IPS-18a (cell line): ENCODE measurements around the gene GUCA1A.
"Not testable (repeated sequence)": the region's sequence is repeated elsewhere in the genome, so short reads cannot be mapped to it uniquely, and the experiment has no call there.

Source experiments
- H3K27ac ChIP-seq: one replicate; pipeline ENCODE4 v1.5.1; 2013; ENCODE audit warnings: low read length
- H3K27me3 ChIP-seq: one replicate; pipeline ENCODE4 v1.6.1; 2013; ENCODE audit warnings: mild to moderate bottlenecking, low read length; ENCODE audit not compliant: control insufficient read depth, insufficient read depth
- H3K36me3 ChIP-seq: one replicate; pipeline ENCODE4 v1.6.1; 2013; ENCODE audit warnings: low read depth, low read length; ENCODE audit not compliant: control insufficient read depth
- H3K4me1 ChIP-seq: one replicate; pipeline ENCODE4 v1.6.1; 2013; ENCODE audit warnings: low read depth, low read length; ENCODE audit not compliant: control insufficient read depth
- H3K4me3 ChIP-seq: one replicate; pipeline ENCODE4 v1.5.1; 2013; ENCODE audit warnings: low read length
- H3K9ac ChIP-seq: one replicate; pipeline ENCODE4 v1.6.1; 2013; ENCODE audit warnings: mild to moderate bottlenecking, low read length, moderate library complexity
- H3K9me3 ChIP-seq: one replicate; pipeline ENCODE4 v1.6.1; 2013; ENCODE audit warnings: low read depth, low read length; ENCODE audit not compliant: control insufficient read depth

Gene GUCA1A

DNA sequence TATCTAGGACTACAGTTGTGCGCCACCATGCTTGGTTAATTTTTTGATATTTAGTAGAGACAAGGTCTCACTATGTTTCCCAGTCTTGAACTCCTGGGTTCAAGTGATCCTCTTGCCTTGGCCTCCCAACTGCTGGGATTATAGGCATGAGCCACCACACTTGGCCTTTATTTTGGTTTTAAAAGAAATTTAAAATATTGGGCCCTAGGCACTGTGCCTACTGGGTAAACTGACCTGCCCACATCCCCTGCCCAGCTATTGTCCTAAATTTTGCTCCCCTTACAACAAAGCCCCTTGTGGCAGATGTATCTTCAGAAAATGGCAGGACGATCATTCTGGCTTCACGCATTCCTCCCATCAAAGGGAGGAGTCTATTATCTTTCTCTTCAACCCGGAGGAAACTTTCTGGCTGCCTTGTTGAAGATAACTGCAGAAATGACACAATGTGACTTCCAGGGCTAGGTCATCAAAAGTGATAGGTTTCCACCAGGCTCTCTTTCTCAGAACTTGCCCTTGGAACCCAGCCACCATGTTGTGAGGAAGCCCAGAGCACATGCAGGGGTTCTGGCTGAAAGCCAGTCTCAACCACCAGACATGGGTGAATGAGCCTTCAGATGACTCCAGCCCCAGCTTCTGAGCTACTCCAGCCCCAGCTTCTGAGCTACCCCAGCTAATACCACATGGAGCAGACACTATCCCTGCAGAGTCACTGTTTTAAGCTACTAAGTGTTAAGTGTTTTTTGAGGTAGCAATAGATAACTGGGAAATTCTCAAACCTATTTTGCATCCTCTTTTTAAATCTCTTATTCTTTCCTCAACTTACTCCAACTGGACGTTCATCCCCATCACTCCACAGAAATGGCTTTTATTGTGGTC lies 26.2 kb downstream of the GUCA1A start:
- H3K4me1 ChIP-seq, result no peaks in the 10 kb centered on the region
- H3K27ac ChIP-seq, result no peak overlapping the region
- H3K9ac ChIP-seq, result no peak overlapping the region
- H3K9me3 ChIP-seq, result no peaks in the 10 kb centered on the region
- H3K36me3 ChIP-seq, result no peaks in the 10 kb centered on the region
- H3K4me3 ChIP-seq, result no peak overlapping the region
- H3K27me3 ChIP-seq, result peaks cover 1% of the 10 kb centered on the region

GRCh38 chr6:42200035-42200434 lies 26.9 kb downstream of the GUCA1A start:
- Histone ChIP-seq H3K4me3 (no peak overlapping the region), H3K9ac (no peak overlapping the region), H3K9me3 (no peaks in the 10 kb centered on the region), H3K27ac (no peak overlapping the region), H3K27me3 (no peaks in the 10 kb centered on the region), H3K36me3 (peaks cover 3% of the 10 kb centered on the region), H3K4me1 (no peaks in the 10 kb centered on the region)

GRCh38 chr6:42201382-42201781 lies 28.2 kb downstream of the GUCA1A start:
- H3K27ac ChIP-seq, result no peak overlapping the region

DNA sequence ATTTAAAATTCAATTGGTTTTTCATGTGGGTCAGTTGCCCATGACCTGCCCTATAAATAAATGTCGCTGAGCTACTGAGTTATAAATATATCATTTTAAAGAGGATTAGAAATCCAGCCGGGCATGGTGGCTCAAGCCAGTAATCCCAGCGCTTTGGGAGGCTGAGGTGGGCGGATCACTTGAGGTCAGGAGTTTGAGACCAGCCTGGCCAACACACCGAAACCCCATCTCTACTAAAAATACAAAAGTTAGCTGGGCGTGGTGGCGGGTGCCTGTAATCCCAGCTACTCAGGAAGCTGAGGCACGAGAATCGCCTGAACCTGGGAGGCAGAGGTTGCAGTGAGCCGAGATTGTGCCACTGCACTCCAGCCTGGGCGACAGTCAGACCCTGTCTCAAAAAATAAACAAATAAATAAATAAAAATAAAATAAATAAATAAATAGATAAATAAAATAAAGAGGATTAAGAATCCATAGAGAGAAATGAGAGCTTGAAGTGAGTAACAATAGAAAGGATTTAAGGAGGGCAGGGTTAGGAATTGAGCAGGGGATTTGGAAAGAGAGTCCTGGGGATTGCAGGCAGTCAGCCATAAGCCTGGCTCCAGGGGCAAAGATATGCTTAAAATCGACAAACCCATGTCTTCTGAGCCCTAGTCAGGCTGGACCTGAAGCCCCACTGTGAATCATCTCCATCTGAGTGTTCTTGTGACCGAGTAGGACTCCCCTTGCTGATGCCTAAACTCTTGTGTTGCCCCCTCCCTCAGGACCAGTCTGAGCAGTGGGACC lies 29.2 kb downstream of the GUCA1A start:
- H3K4me1 ChIP-seq, H3K27ac ChIP-seq, H3K9me3 ChIP-seq, H3K4me3 ChIP-seq, H3K9ac ChIP-seq, H3K27me3 ChIP-seq: not testable (repeated sequence)
- peaks cover 10% of the 10 kb centered on the region for H3K36me3 ChIP-seq

More at GRCh38 chr6:42201382-42201781, 28.2 kb downstream of the GUCA1A start:
- H3K9ac ChIP-seq, result no peak overlapping the region
- H3K36me3 ChIP-seq, result peaks cover 6% of the 10 kb centered on the region
- no peaks in the 10 kb centered on the region for H3K9me3 ChIP-seq
- H3K27me3 ChIP-seq, result no peaks in the 10 kb centered on the region
- no peaks in the 10 kb centered on the region for H3K4me1 ChIP-seq
- no peak overlapping the region for H3K4me3 ChIP-seq

DNA sequence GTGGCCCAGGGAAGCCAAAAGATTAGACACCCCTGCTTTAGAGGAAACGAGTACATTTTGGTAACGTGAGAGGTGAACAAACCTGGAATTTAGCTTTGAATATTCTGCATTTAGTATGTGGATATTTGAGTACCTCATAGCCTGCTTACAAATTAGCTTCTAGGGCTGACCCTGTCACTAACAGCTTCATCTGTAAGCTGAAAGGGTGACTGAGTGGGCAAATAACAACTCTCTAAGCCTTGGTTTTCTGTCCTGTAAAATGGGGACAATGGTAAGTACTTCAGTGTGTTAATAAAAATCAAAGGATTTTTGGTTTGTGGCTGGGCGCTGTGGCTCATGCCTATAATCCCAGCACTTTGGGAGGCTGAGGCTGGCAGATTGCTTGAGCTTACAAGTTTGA lies 30.0 kb downstream of the GUCA1A start:
- Histone ChIP-seq H3K9ac (no peak overlapping the region), H3K27me3 (no peaks in the 10 kb centered on the region), H3K4me3 (no peak overlapping the region), H3K4me1 (no peaks in the 10 kb centered on the region), H3K36me3 (peaks cover 16% of the 10 kb centered on the region), H3K9me3 (no peaks in the 10 kb centered on the region), H3K27ac (no peak overlapping the region)

- no peaks in the 10 kb centered on the region for H3K27me3 ChIP-seq
- no peak overlapping the region for H3K4me3 ChIP-seq
- no peak overlapping the region for H3K27ac ChIP-seq
- no peaks in the 10 kb centered on the region for H3K4me1 ChIP-seq
- H3K36me3 ChIP-seq, result peaks cover 33% of the 10 kb centered on the region
- no peak overlapping the region for H3K9ac ChIP-seq
- H3K9me3 ChIP-seq, result no peaks in the 10 kb centered on the region
Measured at GRCh38 chr6:42204768-42205282, 31.7 kb downstream of the GUCA1A start.

DNA sequence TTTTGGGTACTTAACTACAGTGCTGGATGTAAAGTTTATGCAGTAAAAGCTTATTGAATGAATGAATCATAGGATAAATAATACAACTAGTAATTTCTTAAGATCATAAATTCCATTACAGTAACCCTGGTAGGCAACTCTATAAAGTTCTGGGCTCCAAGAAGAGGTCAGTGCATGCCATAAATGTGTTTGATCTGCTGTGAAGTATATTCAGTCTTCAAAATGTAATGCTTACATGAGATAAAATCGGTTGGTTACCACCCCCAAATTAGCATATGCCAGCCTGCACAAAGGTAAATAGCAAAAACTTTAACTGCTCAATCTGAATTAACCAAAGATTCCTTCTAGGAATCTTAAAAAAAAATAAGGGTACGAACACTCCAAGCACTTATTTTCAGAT lies 34.4 kb downstream of the GUCA1A start:
- H3K27me3 ChIP-seq, H3K27ac ChIP-seq: not testable (repeated sequence)
- H3K36me3 ChIP-seq, result peaks cover 48% of the 10 kb centered on the region

DNA sequence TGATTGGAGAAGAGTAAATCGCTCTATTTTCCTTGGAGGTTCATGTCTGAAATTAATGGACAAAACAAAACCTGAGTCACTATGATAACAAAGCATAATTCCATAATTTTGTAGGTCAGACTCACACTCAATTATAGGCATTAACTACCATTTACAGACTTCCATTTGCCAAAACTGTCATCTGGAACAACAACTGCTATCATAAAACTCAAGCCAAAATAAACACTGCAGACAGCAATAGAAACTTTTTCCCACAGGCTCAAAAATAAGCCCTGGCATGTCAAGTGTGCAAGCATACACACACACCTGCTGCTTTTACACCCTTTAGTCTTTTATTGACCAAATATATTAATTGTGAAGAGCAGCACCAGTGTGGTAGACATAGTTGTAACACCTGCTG lies 37.4 kb downstream of the GUCA1A start:
- H3K9me3 ChIP-seq, result no peaks in the 10 kb centered on the region
- no peak overlapping the region for H3K27ac ChIP-seq
- no peaks in the 10 kb centered on the region for H3K4me1 ChIP-seq
- no peak overlapping the region for H3K9ac ChIP-seq
- no peaks in the 10 kb centered on the region for H3K27me3 ChIP-seq
- peaks cover 59% of the 10 kb centered on the region for H3K36me3 ChIP-seq
- no peak overlapping the region for H3K4me3 ChIP-seq

More for the DNA sequence above, 34.4 kb downstream of the GUCA1A start:
- not testable (repeated sequence) for H3K9ac ChIP-seq, H3K4me3 ChIP-seq, H3K4me1 ChIP-seq, H3K9me3 ChIP-seq

DNA sequence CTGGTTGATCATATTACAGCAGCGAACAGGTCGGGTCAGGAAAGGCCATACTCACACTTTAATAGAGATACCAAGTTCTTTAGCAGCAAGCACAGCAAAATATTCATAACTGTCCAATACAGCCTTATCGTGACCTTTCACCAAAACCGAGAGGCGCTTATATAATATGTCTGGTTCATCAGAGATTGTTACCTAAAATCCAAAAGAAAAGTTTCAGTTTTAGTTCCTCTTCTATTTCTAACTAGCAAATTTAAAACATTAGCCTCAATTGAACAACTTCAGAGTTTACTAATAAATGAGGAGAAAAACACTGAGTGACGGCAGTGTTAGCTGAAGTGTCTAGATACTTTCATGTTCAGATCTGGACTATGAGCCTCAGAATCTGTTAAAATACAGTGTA lies 38.6 kb downstream of the GUCA1A start:
- H3K4me3 ChIP-seq, result no peak overlapping the region

DNA sequence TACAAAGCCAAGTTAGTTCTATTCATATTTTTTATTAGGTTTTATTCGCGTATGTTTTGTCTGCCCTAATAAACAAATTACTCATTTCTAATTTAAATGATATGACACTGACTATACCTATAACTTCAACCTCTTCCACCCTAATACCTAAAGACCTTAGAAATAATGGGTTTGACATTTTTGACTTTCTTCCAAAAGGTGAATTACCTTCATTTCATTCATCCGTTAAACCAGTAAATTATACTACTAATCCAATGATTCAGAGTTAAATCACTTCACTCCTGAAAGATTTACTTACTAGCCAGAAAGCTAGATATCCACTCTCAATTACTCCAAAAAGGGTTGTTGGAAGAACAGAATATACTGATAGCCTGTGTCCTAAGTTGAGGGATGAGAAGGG lies 39.3 kb downstream of the GUCA1A start:
- peaks cover 51% of the 10 kb centered on the region for H3K36me3 ChIP-seq

More for the DNA sequence above, 38.6 kb downstream of the GUCA1A start:
- H3K27ac ChIP-seq, result no peak overlapping the region
- H3K9me3 ChIP-seq, result no peaks in the 10 kb centered on the region
- H3K36me3 ChIP-seq, result peaks cover 52% of the 10 kb centered on the region
- H3K9ac ChIP-seq, result no peak overlapping the region
- H3K27me3 ChIP-seq, result no peaks in the 10 kb centered on the region
- peaks cover under 1% of the 10 kb centered on the region for H3K4me1 ChIP-seq

GRCh38 chr6:42216495-42216894 lies 43.3 kb downstream of the GUCA1A start:
- H3K9ac ChIP-seq, result peak overlapping the region; percentile 96
- not testable (repeated sequence) for H3K9me3 ChIP-seq, H3K27me3 ChIP-seq, H3K27ac ChIP-seq, H3K4me1 ChIP-seq
- H3K4me3 ChIP-seq, result peak overlapping the region; percentile 100
- H3K36me3 ChIP-seq, result peaks cover 16% of the 10 kb centered on the region

More for the DNA sequence above, 39.3 kb downstream of the GUCA1A start:
- no peaks in the 10 kb centered on the region for H3K27me3 ChIP-seq
- H3K9ac ChIP-seq, result no peak overlapping the region
- no peaks in the 10 kb centered on the region for H3K9me3 ChIP-seq
- no peak overlapping the region for H3K27ac ChIP-seq
- H3K4me3 ChIP-seq, result no peak overlapping the region
- H3K4me1 ChIP-seq, result peaks cover 3% of the 10 kb centered on the region
